HG03520 (cell line): Measurements from ENCODE around the gene PHETA1.

ENCODE experiments used
- ATAC-seq: cut with Tn5 transposase; IDR thresholded peaks from one replicate; pipeline ENCODE4 v1.9.1; 2021; ENCODE audit warnings: mild to moderate bottlenecking, moderate library complexity; ENCODE audit not compliant: unreplicated experiment

PHETA1 gene

GRCh38 chr12:111327474-111327873 lies 41.4 kb downstream of the PHETA1 start:
- no peak for ATAC-seq

GRCh38 chr12:111322336-111323250 lies 46.3 kb downstream of the PHETA1 start:
- ATAC-seq, result no peak

GRCh38 chr12:111321317-111321716 lies 47.6 kb downstream of the PHETA1 start:
- no peak for ATAC-seq

- no peak for ATAC-seq
Measured at GRCh38 chr12:111320258-111321050, 48.4 kb downstream of the PHETA1 start.

- no peak for ATAC-seq
Measured at GRCh38 chr12:111319600-111320257, 49.2 kb downstream of the PHETA1 start.

GRCh38 chr12:111318450-111318849 lies 50.4 kb downstream of the PHETA1 start:
- no peak for ATAC-seq

- ATAC-seq, result no peak
Measured at GRCh38 chr12:111316671-111317070, 52.2 kb downstream of the PHETA1 start.

- no peak for ATAC-seq
Measured at GRCh38 chr12:111314953-111315539, 53.8 kb downstream of the PHETA1 start.

GRCh38 chr12:111313833-111314259 lies 55.0 kb downstream of the PHETA1 start:
- ATAC-seq, result no peak

- ATAC-seq, result no peak
Measured at GRCh38 chr12:111312708-111313107, 56.2 kb downstream of the PHETA1 start.

- ATAC-seq, result no peak
Measured at GRCh38 chr12:111312016-111312415, 56.9 kb downstream of the PHETA1 start.

- no peak for ATAC-seq
Measured at GRCh38 chr12:111311011-111311410, 57.9 kb downstream of the PHETA1 start.
